DOHH2 (cell line): ENCODE results near the gene ZC3H12C.

Experiments
- H3F3A ChIP-seq: fragments of 200-600 bp; sonication (generic), shearing (Covaris generic); 2 replicates; pipeline ENCODE4 v1.6.0; 2016; ENCODE audit warnings: antibody characterized with exemption, mild to moderate bottlenecking; ENCODE audit not compliant: control insufficient read depth, insufficient read depth
- H3K27ac ChIP-seq: fragments of 200-600 bp; sonication (generic); 2 replicates; pipeline ENCODE4 v1.5.1; 2014; ENCODE audit warnings: low read depth, mild to moderate bottlenecking, low read length, moderate library complexity
- H3K27me3 ChIP-seq: fragments of 200-600 bp; sonication (generic); 2 replicates; pipeline ENCODE4 v1.6.1; 2014; ENCODE audit warnings: mild to moderate bottlenecking, low read length, mixed read lengths; ENCODE audit not compliant: control insufficient read depth
- H3K36me3 ChIP-seq: fragments of 200-600 bp; sonication (generic); 2 replicates; pipeline ENCODE4 v1.6.1; 2014; ENCODE audit warnings: mild to moderate bottlenecking, low read length, moderate library complexity, mixed read lengths; ENCODE audit not compliant: control insufficient read depth
- H3K4me1 ChIP-seq: fragments of 200-600 bp; sonication (generic); 2 replicates; pipeline ENCODE4 v1.6.1; 2014; ENCODE audit warnings: mild to moderate bottlenecking, low read length, mixed read lengths; ENCODE audit not compliant: control insufficient read depth
- H3K4me2 ChIP-seq: fragments of 200-600 bp; sonication (generic); 2 replicates; pipeline ENCODE4 v1.6.0; 2014; ENCODE audit warnings: mild to moderate bottlenecking, low read length, moderate library complexity
- H3K4me3 ChIP-seq: fragments of 200-600 bp; sonication (generic); 2 replicates; pipeline ENCODE4 v1.5.1; 2014; ENCODE audit warnings: mild to moderate bottlenecking, low read length, mixed read lengths
- H3K79me2 ChIP-seq: fragments of 200-600 bp; sonication (generic); 2 replicates; pipeline ENCODE4 v1.6.1; 2014; ENCODE audit warnings: mild to moderate bottlenecking, low read length, mixed read lengths; ENCODE audit not compliant: control insufficient read depth
- H3K9me2 ChIP-seq: fragments of 200-600 bp; sonication (generic); replicated peaks from 2 replicates; pipeline ENCODE4 v1.6.1; 2014; ENCODE audit warnings: mild to moderate bottlenecking, low read length, mixed read lengths; ENCODE audit not compliant: control insufficient read depth
- H3K9me3 ChIP-seq: fragments of 200-600 bp; sonication (generic); 2 replicates; pipeline ENCODE4 v1.6.1; 2014; ENCODE audit warnings: antibody characterized with exemption, low read length, mixed read lengths; ENCODE audit not compliant: control insufficient read depth, insufficient read depth
- H4K20me1 ChIP-seq: fragments of 200-600 bp; sonication (generic); 2 replicates; pipeline ENCODE4 v1.6.0; 2014; ENCODE audit warnings: low read depth, mild to moderate bottlenecking, antibody characterized with exemption, low read length, moderate library complexity; ENCODE audit not compliant: control insufficient read depth, insufficient read depth
- EZH2phosphoT487 ChIP-seq: fragments of 200-600 bp; sonication (generic); IDR thresholded peaks from 2 replicates; pipeline ENCODE4 v1.6.1; 2017; ENCODE audit warnings: borderline replicate concordance, mild to moderate bottlenecking, antibody characterized with exemption, low read length, moderate library complexity, mixed read lengths
- TF ChIP-seq, protein P1 (sequence below): fragments of 200-600 bp; sonication (generic); IDR thresholded peaks from one replicate; pipeline ENCODE4 v1.5.1; 2014; ENCODE audit warnings: antibody characterized with exemption, mild to moderate bottlenecking, low read depth, low read length; ENCODE audit not compliant: poor library complexity, severe bottlenecking

Gene ZC3H12C

GRCh38 chr11:110071197-110071596 is 22.0 kb upstream of the ZC3H12C start:
- no peaks in the 10 kb centered on the region for H4K20me1 ChIP-seq
- H3K4me2 ChIP-seq, result no peak overlapping the region
- no peak overlapping the region for H3K4me3 ChIP-seq
- H3K27ac ChIP-seq, result no peak overlapping the region
- H3K9me3 ChIP-seq, result no peaks in the 10 kb centered on the region
- H3K27me3 ChIP-seq, result no peaks in the 10 kb centered on the region
- peaks cover 7% of the 10 kb centered on the region for H3K4me1 ChIP-seq
- TF ChIP-seq, protein P1, sequence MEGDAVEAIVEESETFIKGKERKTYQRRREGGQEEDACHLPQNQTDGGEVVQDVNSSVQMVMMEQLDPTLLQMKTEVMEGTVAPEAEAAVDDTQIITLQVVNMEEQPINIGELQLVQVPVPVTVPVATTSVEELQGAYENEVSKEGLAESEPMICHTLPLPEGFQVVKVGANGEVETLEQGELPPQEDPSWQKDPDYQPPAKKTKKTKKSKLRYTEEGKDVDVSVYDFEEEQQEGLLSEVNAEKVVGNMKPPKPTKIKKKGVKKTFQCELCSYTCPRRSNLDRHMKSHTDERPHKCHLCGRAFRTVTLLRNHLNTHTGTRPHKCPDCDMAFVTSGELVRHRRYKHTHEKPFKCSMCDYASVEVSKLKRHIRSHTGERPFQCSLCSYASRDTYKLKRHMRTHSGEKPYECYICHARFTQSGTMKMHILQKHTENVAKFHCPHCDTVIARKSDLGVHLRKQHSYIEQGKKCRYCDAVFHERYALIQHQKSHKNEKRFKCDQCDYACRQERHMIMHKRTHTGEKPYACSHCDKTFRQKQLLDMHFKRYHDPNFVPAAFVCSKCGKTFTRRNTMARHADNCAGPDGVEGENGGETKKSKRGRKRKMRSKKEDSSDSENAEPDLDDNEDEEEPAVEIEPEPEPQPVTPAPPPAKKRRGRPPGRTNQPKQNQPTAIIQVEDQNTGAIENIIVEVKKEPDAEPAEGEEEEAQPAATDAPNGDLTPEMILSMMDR, result no peak
- no peak for TF ChIP-seq EZH2phosphoT487
- H3K36me3 ChIP-seq, result no peaks in the 10 kb centered on the region
- no peaks in the 10 kb centered on the region for H3K79me2 ChIP-seq
- no peaks in the 10 kb centered on the region for H3K9me2 ChIP-seq
- H3F3A ChIP-seq, result no peaks in the 10 kb centered on the region

- no peak overlapping the region for H3K4me3 ChIP-seq
- no peak overlapping the region for H3K27ac ChIP-seq
- TF ChIP-seq, protein P1, result no peak
- no peak for TF ChIP-seq EZH2phosphoT487
- H4K20me1 ChIP-seq, result no peaks in the 10 kb centered on the region
- no peaks in the 10 kb centered on the region for H3K9me3 ChIP-seq
- H3K9me2 ChIP-seq, result no peaks in the 10 kb centered on the region
- no peak overlapping the region for H3K4me2 ChIP-seq
- H3K36me3 ChIP-seq, result no peaks in the 10 kb centered on the region
- no peaks in the 10 kb centered on the region for H3F3A ChIP-seq
- peaks cover 7% of the 10 kb centered on the region for H3K4me1 ChIP-seq
- no peaks in the 10 kb centered on the region for H3K27me3 ChIP-seq
- no peaks in the 10 kb centered on the region for H3K79me2 ChIP-seq
These were observed 20.3 kb upstream of the ZC3H12C start for GRCh38 chr11:110072930-110073329.

- Histone ChIP-seq H3K4me1 (peaks cover 3% of the 10 kb centered on the region), H3F3A (no peaks in the 10 kb centered on the region), H3K4me2 (no peak overlapping the region), H3K27me3 (no peaks in the 10 kb centered on the region), H3K9me3 (no peaks in the 10 kb centered on the region), H4K20me1 (no peaks in the 10 kb centered on the region), H3K79me2 (no peaks in the 10 kb centered on the region), H3K4me3 (no peak overlapping the region), H3K27ac (no peak overlapping the region), H3K9me2 (no peaks in the 10 kb centered on the region), H3K36me3 (no peaks in the 10 kb centered on the region)
- TF ChIP-seq EZH2phosphoT487, result no peak
- TF ChIP-seq, protein P1, result no peak
These were observed 18.7 kb upstream of the ZC3H12C start for GRCh38 chr11:110074499-110074898.
